HEK293 (cell line): Measurements from ENCODE around the gene MRPL30.
A peak's percentile ranks its signal among the peaks of the same experiment; 100 is the strongest.

Source experiments
- CTCF ChIP-seq: fragments of 450-650 bp; formaldehyde crosslinking; IDR thresholded peaks from 2 replicates; pipeline ENCODE4 v1.5.1; 2016; ENCODE audit warnings: missing biosample characterization, missing genetic modification characterization
- ELK4 ChIP-seq: IDR thresholded peaks from 2 replicates; pipeline ENCODE4 v1.6.1; 2011; ENCODE audit warnings: mild to moderate bottlenecking, low read depth, low read length, borderline replicate concordance
- KLF1 ChIP-seq: fragments of 450-650 bp; formaldehyde crosslinking; IDR thresholded peaks from 2 replicates; pipeline ENCODE4 v1.5.1; 2016; ENCODE audit warnings: missing biosample characterization, missing genetic modification characterization
- ZBTB48 ChIP-seq: fragments of 450-650 bp; formaldehyde crosslinking; IDR thresholded peaks from 2 replicates; pipeline ENCODE4 v1.5.1; 2016; ENCODE audit warnings: missing biosample characterization, missing genetic modification characterization
- ZBTB7A ChIP-seq: fragments of 450-650 bp; formaldehyde crosslinking; IDR thresholded peaks from 2 replicates; pipeline ENCODE4 v1.5.1; 2016; ENCODE audit warnings: low read depth, missing biosample characterization, missing genetic modification characterization
- ZFP3 ChIP-seq: fragments of 450-650 bp; formaldehyde crosslinking; IDR thresholded peaks from 2 replicates; pipeline ENCODE4 v1.5.1; 2016; ENCODE audit warnings: low read depth, missing biosample characterization, missing genetic modification characterization
- ZNF10 ChIP-seq: fragments of 450-650 bp; formaldehyde crosslinking; IDR thresholded peaks from 2 replicates; pipeline ENCODE4 v1.5.1; 2017; ENCODE audit warnings: missing biosample characterization, missing genetic modification characterization
- ZNF157 ChIP-seq: fragments of 450-650 bp; formaldehyde crosslinking; IDR thresholded peaks from 2 replicates; pipeline ENCODE4 v1.5.1; 2016; ENCODE audit warnings: missing biosample characterization, missing genetic modification characterization
- ZNF24 ChIP-seq: fragments of 450-650 bp; formaldehyde crosslinking; IDR thresholded peaks from 2 replicates; pipeline ENCODE4 v1.5.1; 2016; ENCODE audit warnings: missing biosample characterization, missing genetic modification characterization
- ZNF302 ChIP-seq: fragments of 450-650 bp; formaldehyde crosslinking; IDR thresholded peaks from 2 replicates; pipeline ENCODE4 v1.5.1; 2016; ENCODE audit warnings: missing biosample characterization, missing genetic modification characterization, low read depth
- ZNF324 ChIP-seq: fragments of 450-650 bp; formaldehyde crosslinking; IDR thresholded peaks from 2 replicates; pipeline ENCODE4 v1.5.1; 2016; ENCODE audit warnings: missing biosample characterization, missing genetic modification characterization
- ZNF433 ChIP-seq: fragments of 450-650 bp; formaldehyde crosslinking; IDR thresholded peaks from 2 replicates; pipeline ENCODE4 v1.5.1; 2016; ENCODE audit warnings: missing biosample characterization, missing genetic modification characterization, low read depth
- ZNF488 ChIP-seq: fragments of 450-650 bp; formaldehyde crosslinking; IDR thresholded peaks from 2 replicates; pipeline ENCODE4 v1.5.1; 2016; ENCODE audit warnings: missing biosample characterization, missing genetic modification characterization
- ZNF513 ChIP-seq: fragments of 450-650 bp; IDR thresholded peaks from 2 replicates; pipeline ENCODE4 v1.5.1; 2018; ENCODE audit warnings: missing biosample characterization, missing genetic modification characterization
- ZNF518A ChIP-seq: fragments of 450-650 bp; formaldehyde crosslinking; conservative IDR thresholded peaks from 2 replicates; pipeline ENCODE4 v1.5.1; 2016; ENCODE audit warnings: low read depth, missing biosample characterization, missing genetic modification characterization
- ZNF560 ChIP-seq: fragments of 450-650 bp; formaldehyde crosslinking; IDR thresholded peaks from 2 replicates; pipeline ENCODE4 v1.5.1; 2017; ENCODE audit warnings: missing biosample characterization, missing genetic modification characterization, borderline replicate concordance
- ZNF571 ChIP-seq: fragments of 450-650 bp; formaldehyde crosslinking; IDR thresholded peaks from 2 replicates; pipeline ENCODE4 v1.5.0; 2017; ENCODE audit warnings: missing biosample characterization, missing genetic modification characterization
- ZNF624 ChIP-seq: fragments of 450-650 bp; formaldehyde crosslinking; IDR thresholded peaks from 2 replicates; pipeline ENCODE4 v1.5.1; 2017; ENCODE audit warnings: missing biosample characterization, missing genetic modification characterization
- ZNF645 ChIP-seq: fragments of 450-650 bp; formaldehyde crosslinking; IDR thresholded peaks from 2 replicates; pipeline ENCODE4; 2016; ENCODE audit warnings: missing biosample characterization, missing genetic modification characterization
- ZNF670 ChIP-seq: fragments of 450-650 bp; formaldehyde crosslinking; IDR thresholded peaks from 2 replicates; pipeline ENCODE4 v1.5.1; 2016; ENCODE audit warnings: missing biosample characterization, missing genetic modification characterization, low read depth
- ZNF677 ChIP-seq: fragments of 450-650 bp; IDR thresholded peaks from 2 replicates; pipeline ENCODE4 v1.5.0; 2018; ENCODE audit warnings: missing biosample characterization, mild to moderate bottlenecking, missing genetic modification characterization, moderate library complexity
- ZNF707 ChIP-seq: fragments of 450-650 bp; formaldehyde crosslinking; IDR thresholded peaks from 2 replicates; pipeline ENCODE4 v1.5.1; 2016; ENCODE audit warnings: missing biosample characterization, missing genetic modification characterization
- ZSCAN18 ChIP-seq: fragments of 450-650 bp; formaldehyde crosslinking; IDR thresholded peaks from 2 replicates; pipeline ENCODE4 v1.5.1; 2016; ENCODE audit warnings: missing biosample characterization, missing genetic modification characterization
- ZSCAN5A ChIP-seq: fragments of 450-650 bp; formaldehyde crosslinking; IDR thresholded peaks from 2 replicates; pipeline ENCODE4 v1.5.1; 2016; ENCODE audit warnings: missing biosample characterization, missing genetic modification characterization

Gene MRPL30

GRCh38 chr2:99180755-99181623 lies at the start of gene MRPL30, which contains the start of gene MITD1 (continued):
- TF ChIP-seq CTCF (no peak), ZNF513 (tag by site-specific recombination) (no peak; the same call in 1 of the 2 replicates), ZNF324 (tag by site-specific recombination) (peak; percentile 95), ZNF302 (tag by site-specific recombination) (no peak), ELK4 (no peak), ZFP3 (no peak), ZNF670 (tag by site-specific recombination) (no peak), ZNF433 (tag by site-specific recombination) (no peak), ZBTB7A (peak; percentile 70; the same call in 1 of the 2 replicates), ZSCAN5A (peak; percentile 76; the same call in 1 of the 2 replicates), ZNF707 (no peak), ZNF645 (tag by site-specific recombination) (no peak), ZNF157 (tag by site-specific recombination) (no peak), ZNF624 (tag by site-specific recombination) (0 out of 2 replicates have a peak, but pooled peaks have one; percentile 26), KLF1 (no peak), ZNF488 (tag by site-specific recombination) (no peak), ZNF677 (tag by site-specific recombination) (no peak), ZNF518A (tag by site-specific recombination) (peak; percentile 77), ZNF10 (tag by site-specific recombination) (peak; percentile 66; the same call in 1 of the 2 replicates), ZBTB48 (peak; percentile 66), ZNF571 (tag by site-specific recombination) (no peak), ZSCAN18 (tag by site-specific recombination) (peak; percentile 50; the same call in 1 of the 2 replicates), ZNF560 (tag by site-specific recombination) (no peak), ZNF24 (tag by site-specific recombination) (peak; percentile 90)
